Spinal cord (tissue), 10 donors: ENCODE measurements around the gene SPATA31D3. TPM values are rescaled to one million over a fixed set of nuclear protein-coding genes. Genes with fewer than 3 reads are reported as not detected.

ENCODE experiments used
- DNase-seq, 6 donors: peaks; one replicate each; pipeline versions ENCODE4 v3.0.0 to v3.0.0-alpha.2; 2013 to 2015; ENCODE audit warnings: low spot score in 6 of 6, low read depth in 4 of 6
- H3K27ac ChIP-seq: one replicate; pipeline ENCODE4 v1.5.1; 2013; ENCODE audit warnings: low read depth, low read length, control low read depth
- H3K27me3 ChIP-seq: one replicate; pipeline ENCODE4 v1.6.1; 2013; ENCODE audit warnings: low read length; ENCODE audit not compliant: control insufficient read depth, insufficient read depth
- H3K36me3 ChIP-seq: one replicate; pipeline ENCODE4 v1.6.1; 2013; ENCODE audit warnings: low read length; ENCODE audit not compliant: control insufficient read depth, insufficient read depth
- H3K4me1 ChIP-seq: one replicate; pipeline ENCODE4 v1.6.1; 2013; ENCODE audit warnings: low read length; ENCODE audit not compliant: control insufficient read depth, insufficient read depth
- H3K4me3 ChIP-seq: one replicate; pipeline ENCODE4 v1.5.1; 2013; ENCODE audit warnings: low read depth, low read length, control low read depth
- H3K9me3 ChIP-seq: one replicate; pipeline ENCODE4 v1.6.1; 2013; ENCODE audit warnings: low read length; ENCODE audit not compliant: control insufficient read depth, insufficient read depth
- WGBS: methylation state at CpG from one replicate; pipeline ENCODE4 v1.1.5; 2013; ENCODE audit warnings: missing lambda C conversion rate; ENCODE audit not compliant: insufficient coverage; 5-methylcytosine and 5-hydroxymethylcytosine counted together
- polyA plus RNA-seq, 2 donors: library from polyadenylated mRNA; unstranded; fragments of 120-200 nt; gene quantifications; one replicate each; pipeline ENCODE4 v1.2.1, GENCODE V29; 2013; ENCODE audit not compliant: insufficient read length in 2 of 2
- total RNA-seq, 2 donors: library from RNA; depleted of rRNA in 1 of 2; stranded (reverse); fragments of 120-200 nt in 1 of 2; fragments of >200 nt in 1 of 2; gene quantifications; one replicate each; pipeline versions ENCODE4 v1.2.3 to v1.2.4, GENCODE V29; 2013 to 2014
- donor health status: healthy.

The SPATA31D3 gene
- total and polyA plus RNA-seq, 4 donors: not detected

GRCh38 chr9:81993656-81994055, 50.4 kb downstream of the SPATA31D3 start:
- Histone ChIP-seq H3K36me3 (no peaks in the 10 kb centered on the region), H3K9me3 (no peaks in the 10 kb centered on the region), H3K27me3 (no peaks in the 10 kb centered on the region), H3K4me1 (no peaks in the 10 kb centered on the region), H3K4me3 (no peak overlapping the region), H3K27ac (no peak overlapping the region)
- WGBS: 92% methylated on average over 4 of the region's 5 CpGs
- DNase-seq: no peak

Other genes with a start within 250 kb of the SPATA31D3 start
- gene SPATA31D4, start 15.1 kb upstream of the SPATA31D3 start, total RNA-seq: not detected
- gene SPATA31D4, start 15.1 kb upstream of the SPATA31D3 start, polyA plus RNA-seq: not detected
- gene SPATA31D1, start 45.3 kb downstream of the SPATA31D3 start, total RNA-seq: not detected
- gene SPATA31D1, start 45.3 kb downstream of the SPATA31D3 start, polyA plus RNA-seq: not detected